ENCODE results near the gene DSCAML1.
"Not testable (repeated sequence)": the region's sequence is repeated elsewhere in the genome, so short reads cannot be mapped to it uniquely, and the experiment has no call there.

DSCAML1 gene

GRCh38 chr11:117410238-117410637 lies 386.8 kb downstream of the DSCAML1 start:
- DNase-seq (ENCODE audit: low read depth in 2 of 2) = no peak

- DNase-seq (ENCODE audit: low read depth in 2 of 2) = no peak
These were observed 387.5 kb downstream of the DSCAML1 start for GRCh38 chr11:117409511-117409910.

DNA sequence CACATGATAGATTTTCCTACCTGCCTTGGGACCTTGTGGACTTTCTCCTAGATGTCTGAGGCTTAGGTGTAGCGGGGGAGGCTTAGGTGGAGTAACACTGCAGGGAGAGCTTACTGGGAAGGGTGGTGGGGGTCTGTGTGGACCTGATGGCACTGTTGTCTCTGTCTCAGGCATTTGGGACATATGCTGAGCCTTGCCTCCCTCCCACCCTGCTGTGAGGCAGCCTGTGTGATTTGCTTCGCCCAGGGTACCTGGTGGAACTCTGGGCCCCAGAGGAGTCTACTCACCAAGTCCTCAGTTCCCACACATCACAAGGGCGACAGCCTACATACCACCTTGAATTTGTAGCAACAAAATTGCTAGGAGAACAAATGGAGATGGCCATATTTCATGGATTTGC lies 388.7 kb downstream of the DSCAML1 start:
- no peak for DNase-seq (ENCODE audit: low read depth in 2 of 2)

DNA sequence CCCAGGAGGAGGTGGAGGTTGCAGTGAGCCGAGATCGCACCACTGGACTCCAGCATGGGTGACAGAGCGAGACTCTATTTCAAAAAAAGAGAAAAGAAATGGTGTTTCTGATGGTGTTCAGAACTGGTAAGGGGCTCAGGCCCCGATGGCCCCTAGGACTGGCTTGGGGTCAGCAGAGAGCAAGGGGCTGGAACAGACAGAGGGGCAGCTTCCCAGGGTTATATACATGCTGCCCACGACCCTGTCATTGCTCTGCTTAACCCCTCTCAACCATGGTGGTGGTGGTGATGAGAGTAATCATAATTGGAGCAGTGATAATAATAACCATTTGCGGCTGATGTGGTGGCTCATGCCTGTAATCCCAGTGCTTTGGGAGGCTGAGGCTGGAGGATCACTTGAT lies 390.0 kb downstream of the DSCAML1 start:
- no peak for DNase-seq (ENCODE audit: low read depth in 2 of 2)

DNA sequence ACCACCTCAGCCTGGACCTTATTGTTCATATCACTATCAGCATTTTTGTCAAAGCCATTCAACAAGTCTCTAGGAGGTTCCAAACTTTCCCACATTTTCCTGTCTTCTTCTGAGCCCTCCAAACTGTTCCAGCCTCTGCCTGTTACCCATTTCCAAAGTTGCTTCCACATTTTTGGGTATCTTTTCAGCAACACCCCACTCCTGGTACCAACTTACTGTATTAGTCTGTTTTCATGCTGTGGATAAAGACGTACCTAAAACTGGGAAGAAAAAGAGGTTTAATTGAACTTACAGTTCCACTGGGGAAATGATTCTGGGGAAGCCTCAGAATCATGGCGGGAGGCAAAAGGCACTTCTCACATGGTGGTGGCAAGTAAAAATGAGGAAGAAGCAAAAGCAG lies 391.1 kb downstream of the DSCAML1 start:
- DNase-seq (ENCODE audit: low read depth in 2 of 2) = not testable (repeated sequence)

- not testable (repeated sequence) for DNase-seq (ENCODE audit: low read depth in 2 of 2)
These were observed 397.7 kb downstream of the DSCAML1 start for GRCh38 chr11:117399100-117399840.

GRCh38 chr11:117398618-117399017 lies 398.4 kb downstream of the DSCAML1 start:
- not testable (repeated sequence) for DNase-seq (ENCODE audit: low read depth in 2 of 2)

- no peak for DNase-seq (ENCODE audit: low read depth in 2 of 2)
These were observed 400.0 kb downstream of the DSCAML1 start for GRCh38 chr11:117396970-117397369.

GRCh38 chr11:117395476-117395875 lies 401.5 kb downstream of the DSCAML1 start:
- no peak for DNase-seq (ENCODE audit: low read depth in 2 of 2)

GRCh38 chr11:117394221-117394925 lies 402.6 kb downstream of the DSCAML1 start:
- no peak for DNase-seq (ENCODE audit: low read depth in 2 of 2)

GRCh38 chr11:117392979-117393378 lies 404.0 kb downstream of the DSCAML1 start:
- no peak for DNase-seq (ENCODE audit: low read depth in 2 of 2)

DNA sequence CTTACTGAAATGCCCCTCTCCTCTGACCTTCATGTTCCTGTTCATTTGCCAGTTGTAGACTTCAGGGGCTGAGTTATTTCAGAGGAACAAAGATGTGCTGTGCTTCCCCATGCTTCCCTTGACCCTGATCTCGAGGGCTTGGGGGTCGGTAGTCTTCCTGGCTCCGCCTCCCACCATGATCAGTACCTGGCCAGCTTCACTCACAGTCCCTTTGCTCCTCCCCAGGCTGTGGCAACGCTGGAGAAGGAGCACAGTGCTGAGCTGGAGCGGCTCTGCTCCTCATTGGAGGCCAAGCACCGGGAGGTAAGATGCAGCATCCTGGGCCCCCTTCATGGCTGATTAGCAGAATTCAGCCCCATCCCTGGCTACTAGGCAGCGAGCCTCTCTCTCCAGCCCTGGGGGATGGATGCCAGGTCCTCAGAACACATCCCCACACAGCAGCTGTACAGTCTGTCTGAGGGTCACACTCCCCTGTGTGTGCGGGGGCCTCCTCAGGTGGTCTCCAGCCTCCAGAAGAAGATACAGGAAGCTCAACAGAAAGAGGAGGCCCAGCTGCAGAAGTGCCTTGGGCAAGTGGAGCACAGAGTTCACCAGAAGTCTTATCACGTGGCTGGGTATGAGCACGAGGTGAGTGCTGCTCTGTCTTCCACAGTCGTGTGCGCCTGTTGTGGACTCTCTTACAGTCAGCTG lies 404.9 kb downstream of the DSCAML1 start:
- DNase-seq (ENCODE audit: low read depth in 2 of 2) = no peak

GRCh38 chr11:117391181-117391580 lies 405.8 kb downstream of the DSCAML1 start:
- DNase-seq (ENCODE audit: low read depth in 2 of 2) = no peak

GRCh38 chr11:117390743-117391142 lies 406.3 kb downstream of the DSCAML1 start:
- no peak for DNase-seq (ENCODE audit: low read depth in 2 of 2)

- DNase-seq (ENCODE audit: low read depth in 2 of 2) = no peak
These were observed 408.8 kb downstream of the DSCAML1 start for GRCh38 chr11:117387992-117388755.

GRCh38 chr11:117385906-117386305 lies 411.1 kb downstream of the DSCAML1 start:
- DNase-seq (ENCODE audit: low read depth in 2 of 2) = no peak

- DNase-seq (ENCODE audit: low read depth in 2 of 2) = no peak
These were observed 411.5 kb downstream of the DSCAML1 start for GRCh38 chr11:117385471-117385870.

DNA sequence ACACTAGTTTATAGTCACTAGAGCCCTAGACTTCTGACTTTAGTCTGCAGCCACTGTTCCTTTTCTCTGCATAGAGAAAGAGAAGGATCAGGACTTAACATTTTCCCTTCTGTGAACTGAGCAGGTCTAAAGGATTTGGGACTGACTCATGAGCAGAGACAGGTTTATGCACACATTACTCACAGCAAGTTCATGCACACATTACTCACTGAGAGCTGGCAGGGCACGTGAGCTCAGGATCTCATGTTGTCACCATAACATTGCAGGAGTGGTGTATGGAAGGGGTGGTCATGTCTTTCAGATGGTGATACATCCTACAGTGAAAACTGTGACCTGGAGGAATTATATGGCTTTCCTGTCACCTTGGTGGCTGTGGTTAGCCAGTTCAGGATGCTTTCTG lies 413.0 kb downstream of the DSCAML1 start:
- no peak for DNase-seq (ENCODE audit: low read depth in 2 of 2)

DNA sequence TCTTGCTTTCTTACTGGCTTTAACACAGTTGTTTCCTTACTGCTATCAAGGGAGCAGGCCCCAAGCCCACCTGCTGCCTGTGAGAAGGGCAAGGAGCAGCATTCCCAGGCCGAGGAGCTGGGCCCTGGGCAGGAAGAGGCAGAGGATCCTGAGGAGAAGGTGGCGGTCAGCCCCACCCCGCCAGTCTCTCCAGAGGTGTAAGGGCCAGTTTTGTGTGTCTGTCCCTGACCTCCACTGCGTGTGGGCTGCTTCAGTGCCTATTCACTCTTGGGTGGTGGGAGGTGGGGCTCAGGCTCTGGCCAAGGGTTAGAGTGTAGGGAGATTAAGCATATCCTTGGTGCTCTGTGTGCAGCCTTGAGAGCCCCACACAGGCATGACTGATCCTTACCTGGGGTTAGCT lies 414.3 kb downstream of the DSCAML1 start:
- no peak for DNase-seq (ENCODE audit: low read depth in 2 of 2)

DNA sequence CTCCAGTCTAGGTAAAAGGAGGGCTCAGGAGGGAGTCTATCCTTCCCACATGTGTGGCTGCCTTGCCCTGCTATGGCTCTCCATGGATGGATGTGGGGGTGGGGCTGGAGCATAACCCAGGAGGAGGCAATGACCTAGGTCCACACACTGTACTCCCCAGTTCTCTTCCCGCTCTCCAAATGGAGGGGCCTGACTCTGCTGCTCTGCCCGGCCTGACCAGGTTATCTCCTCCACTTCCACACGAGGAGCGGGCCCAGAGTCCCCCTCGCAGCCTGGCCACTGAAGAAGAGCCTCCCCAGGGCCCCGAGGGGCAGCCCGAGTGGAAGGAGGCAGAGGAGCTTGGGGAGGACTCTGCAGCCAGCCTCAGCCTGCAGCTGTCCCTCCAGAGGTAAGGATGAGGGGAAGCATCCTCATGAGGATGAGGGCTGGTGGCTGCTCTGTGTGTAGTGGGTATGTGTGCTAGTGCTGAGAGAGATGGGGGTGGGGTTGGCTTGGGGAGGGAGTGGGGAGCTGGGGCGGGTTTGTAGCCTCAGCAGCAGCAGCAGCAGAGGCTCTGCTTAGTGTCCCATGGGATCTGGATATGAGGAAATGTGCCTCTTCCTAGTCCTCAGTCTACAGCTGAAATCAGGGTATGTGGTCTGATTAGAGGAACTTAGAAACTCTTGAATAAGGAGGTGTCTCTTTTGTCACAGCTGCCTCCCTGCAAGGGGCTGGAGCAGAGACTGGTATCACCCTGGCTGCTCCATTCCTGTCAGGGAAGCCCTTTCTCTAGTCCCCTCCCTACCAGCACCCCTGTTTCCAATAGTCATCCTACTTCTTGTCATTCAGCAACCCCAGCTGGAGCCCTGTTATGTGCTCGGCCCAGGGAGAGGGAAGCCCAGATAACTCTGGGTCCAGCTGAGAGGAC lies 415.3 kb downstream of the DSCAML1 start:
- no peak for DNase-seq (ENCODE audit: low read depth in 2 of 2)

DNA sequence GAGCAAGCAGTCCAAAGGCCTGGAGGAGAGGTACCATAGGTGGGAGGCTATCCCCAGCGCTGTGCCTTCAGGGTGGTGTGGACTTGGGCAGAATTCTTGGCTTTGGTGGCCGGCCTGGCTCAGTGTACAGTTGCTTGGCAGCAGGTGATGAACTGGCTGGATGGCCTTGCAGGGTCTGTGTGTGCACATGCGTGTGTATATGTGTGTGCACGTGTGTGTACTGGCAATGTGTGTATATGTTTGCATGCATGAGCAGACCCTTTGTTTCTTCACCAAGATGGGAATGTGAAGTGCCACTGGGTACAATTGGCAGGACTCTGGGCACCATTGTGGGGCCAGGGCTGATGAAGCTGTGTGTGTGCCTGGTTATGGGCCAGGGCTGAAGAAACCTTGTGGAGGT lies 416.3 kb downstream of the DSCAML1 start:
- no peak for DNase-seq (ENCODE audit: low read depth in 2 of 2)

Measured in stimulated activated CD4-positive, alpha-beta T cell treated with anti-CD3 and anti-CD28 coated beads, Interleukin-12 subunit alpha, Interleukin-12 subunit beta, amount 100 ng/mL, for 24 hours (primary cell).